Memory B cell (primary cell): ENCODE measurements around the gene GFI1.

Source experiments
- ATAC-seq: fragments of 150-1000 bp; cut with Tn5 transposase; 2 replicates; pipeline ENCODE4 v1.10.0; 2021; ENCODE audit warnings: low read depth, mild to moderate bottlenecking, moderate library complexity
- DNase-seq, 2 donors: peaks; one replicate each; pipeline ENCODE4 v3.0.0; 2022; ENCODE audit warnings: low spot score in 2 of 2
- H3K27ac Mint-ChIP-seq: one replicate; pipeline ENCODE4 v1.8.0; 2022; ENCODE audit warnings: mild to moderate bottlenecking, moderate library complexity, mixed read lengths
- H3K27me3 Mint-ChIP-seq: one replicate; pipeline ENCODE4 v1.8.0; 2022; ENCODE audit warnings: mixed read lengths
- H3K36me3 Mint-ChIP-seq: one replicate; pipeline ENCODE4 v1.8.0; 2022; ENCODE audit warnings: mild to moderate bottlenecking, mixed read lengths
- H3K4me1 Mint-ChIP-seq: one replicate; pipeline ENCODE4 v1.8.0; 2022; ENCODE audit warnings: mixed read lengths
- H3K4me3 Mint-ChIP-seq: one replicate; pipeline ENCODE4 v1.8.0; 2022; ENCODE audit warnings: mild to moderate bottlenecking, moderate library complexity, mixed read lengths
- H3K9me3 Mint-ChIP-seq: one replicate; pipeline ENCODE4 v1.8.0; 2022; ENCODE audit warnings: mixed read lengths

Gene GFI1

DNA sequence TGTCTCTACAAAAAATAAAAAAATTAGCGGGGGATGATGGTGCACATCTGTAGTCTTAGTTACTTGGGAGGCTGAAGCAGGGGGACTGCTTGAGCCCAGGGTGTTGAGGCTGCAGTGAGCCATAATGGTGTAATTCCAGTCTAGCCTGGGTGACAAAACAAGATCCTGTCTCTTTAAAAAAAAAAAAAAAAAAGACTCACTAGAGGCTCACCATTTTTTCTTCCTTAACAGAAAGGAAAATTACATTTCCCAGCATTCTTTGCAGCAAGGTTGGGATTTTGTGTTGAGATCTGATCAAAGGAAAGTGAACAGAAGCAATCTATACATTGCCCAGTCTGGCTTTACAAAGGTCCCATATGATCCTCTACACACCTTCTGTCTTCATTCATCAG lies 21.5 kb downstream of the GFI1 start:
- DNase-seq (no peak), ATAC-seq (no peak)
- Mint-ChIP-seq H3K36me3 (no peaks in the 10 kb centered on the region), H3K27ac (no peak overlapping the region), H3K4me3 (no peak overlapping the region), H3K4me1 (peaks cover 5% of the 10 kb centered on the region), H3K27me3 (peaks cover 2% of the 10 kb centered on the region), H3K9me3 (no peaks in the 10 kb centered on the region)

DNA sequence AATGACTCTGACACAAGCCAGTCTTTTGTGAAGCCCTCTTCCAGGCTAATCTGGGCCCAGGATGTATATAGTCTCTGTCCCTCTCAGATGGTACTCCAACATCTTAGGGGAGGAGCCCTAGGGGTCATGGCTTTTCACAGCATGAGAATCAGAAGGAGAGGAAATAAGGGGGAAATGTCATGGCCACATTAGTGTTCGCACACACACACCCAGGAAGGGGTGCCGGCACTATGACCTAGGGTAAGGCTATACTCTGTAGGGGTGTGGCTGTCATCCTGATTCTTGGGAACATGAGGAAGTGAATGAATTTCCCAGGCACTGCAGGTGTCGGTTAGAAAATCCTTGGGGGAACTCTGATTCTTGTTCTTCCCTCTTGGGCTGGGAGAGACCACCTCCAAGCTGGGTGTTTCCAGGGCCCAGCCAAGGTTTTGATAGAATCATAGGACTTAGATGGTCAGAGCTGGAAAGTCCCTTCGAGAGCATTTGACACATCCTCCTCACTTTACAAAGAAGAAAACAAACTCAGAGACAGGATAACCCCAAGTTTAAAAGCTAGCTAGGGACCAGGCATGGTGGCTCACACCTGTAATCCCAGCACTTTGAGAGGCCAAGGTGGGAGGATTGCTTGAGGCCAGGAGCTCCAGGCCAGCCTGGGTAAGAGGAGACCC lies 22.0 kb downstream of the GFI1 start:
- no peak for ATAC-seq
- no peaks in the 10 kb centered on the region for H3K36me3 Mint-ChIP-seq

DNA sequence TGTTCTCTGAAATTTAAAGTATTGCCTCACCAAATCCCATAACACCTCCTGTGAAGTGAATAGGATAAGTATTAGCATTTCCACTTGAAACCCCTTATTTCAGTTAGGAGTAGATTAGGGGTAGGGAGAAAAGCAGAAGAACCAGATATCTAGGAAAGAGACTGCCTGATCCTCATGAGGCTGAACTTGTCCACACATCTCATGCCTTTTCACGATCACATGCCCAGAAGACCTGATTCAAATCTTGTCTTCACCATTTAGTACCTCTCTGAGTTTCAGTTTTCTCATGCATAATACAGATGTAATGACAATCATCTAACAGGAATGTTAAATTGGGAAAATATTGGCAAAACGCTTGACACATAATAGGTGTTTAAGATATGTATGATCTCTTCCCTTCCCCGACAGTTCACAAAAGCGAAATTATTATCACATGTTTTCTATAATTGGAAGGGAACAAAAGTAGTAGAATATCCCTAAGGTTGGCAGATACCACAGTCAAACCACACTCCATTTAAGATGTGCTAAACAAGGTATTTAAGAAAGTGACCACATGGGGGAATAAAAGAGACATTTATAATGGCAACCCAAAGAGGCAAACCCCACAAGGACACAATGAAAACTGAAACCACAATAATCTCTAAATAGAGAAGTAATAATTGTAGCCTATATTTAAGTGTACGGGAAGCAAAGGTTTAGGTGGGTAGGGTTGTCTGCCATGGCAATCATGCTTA lies 25.2 kb downstream of the GFI1 start:
- Mint-ChIP-seq H3K4me3 (peak overlapping the region; percentile 16), H3K27me3 (peaks cover 2% of the 10 kb centered on the region), H3K4me1 (peaks cover 7% of the 10 kb centered on the region), H3K9me3 (no peaks in the 10 kb centered on the region), H3K36me3 (no peaks in the 10 kb centered on the region), H3K27ac (no peak overlapping the region)
- ATAC-seq = peak; percentile 69
- DNase-seq = no peak

More for the DNA sequence above, 22.0 kb downstream of the GFI1 start:
- no peak overlapping the region for H3K4me3 Mint-ChIP-seq
- DNase-seq = no peak
- no peak overlapping the region for H3K27ac Mint-ChIP-seq
- peaks cover 2% of the 10 kb centered on the region for H3K27me3 Mint-ChIP-seq
- H3K4me1 Mint-ChIP-seq = peaks cover 7% of the 10 kb centered on the region
- H3K9me3 Mint-ChIP-seq = no peaks in the 10 kb centered on the region

DNA sequence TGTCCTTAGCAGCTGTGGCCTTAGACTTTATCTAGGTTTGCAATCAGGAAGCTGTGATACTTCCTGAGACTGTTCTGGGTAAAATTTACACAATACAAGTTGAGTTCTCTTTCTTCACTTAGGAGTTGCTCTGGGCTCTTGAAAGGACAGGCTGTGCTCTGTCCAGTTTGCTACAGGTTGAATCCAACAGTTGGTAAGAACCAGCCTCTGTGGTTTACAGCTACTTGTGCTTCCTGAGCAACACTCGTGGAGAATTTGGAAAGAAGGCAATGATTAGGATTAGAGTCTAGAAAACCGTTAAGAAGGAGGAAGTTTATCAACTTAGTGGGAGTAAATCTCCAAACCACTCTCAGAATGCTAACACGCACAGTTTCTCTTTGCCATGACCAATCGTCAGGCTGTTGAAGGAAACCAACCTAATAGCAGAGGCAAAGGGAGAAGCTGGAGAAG lies 26.8 kb downstream of the GFI1 start:
- no peak overlapping the region for H3K4me3 Mint-ChIP-seq
- H3K9me3 Mint-ChIP-seq = no peaks in the 10 kb centered on the region
- H3K27ac Mint-ChIP-seq = no peak overlapping the region
- H3K36me3 Mint-ChIP-seq = no peaks in the 10 kb centered on the region
- peaks cover 2% of the 10 kb centered on the region for H3K27me3 Mint-ChIP-seq
- ATAC-seq (no peak), DNase-seq (no peak)
- H3K4me1 Mint-ChIP-seq = peaks cover 7% of the 10 kb centered on the region

DNA sequence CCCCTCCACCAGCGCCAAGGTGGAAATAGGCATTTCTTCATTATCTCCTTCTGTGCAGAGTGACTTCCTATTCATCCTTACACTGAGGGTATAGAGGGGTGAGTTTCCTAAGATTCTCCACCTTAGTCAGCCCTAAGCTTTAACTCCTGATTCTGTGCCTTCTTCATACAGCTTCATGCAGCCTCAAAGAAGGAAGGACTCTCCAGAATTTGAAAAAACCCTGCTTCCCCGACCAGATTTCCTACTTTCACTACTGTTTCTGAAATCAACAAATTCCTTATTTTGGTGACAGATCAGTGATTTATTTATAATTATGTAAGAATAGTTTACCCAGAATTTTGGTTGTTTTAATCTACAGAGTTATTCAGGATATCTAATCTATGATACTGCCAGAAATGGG lies 28.6 kb downstream of the GFI1 start:
- Mint-ChIP-seq H3K36me3 (no peaks in the 10 kb centered on the region), H3K27me3 (peaks cover 2% of the 10 kb centered on the region)
- ATAC-seq = no peak

DNA sequence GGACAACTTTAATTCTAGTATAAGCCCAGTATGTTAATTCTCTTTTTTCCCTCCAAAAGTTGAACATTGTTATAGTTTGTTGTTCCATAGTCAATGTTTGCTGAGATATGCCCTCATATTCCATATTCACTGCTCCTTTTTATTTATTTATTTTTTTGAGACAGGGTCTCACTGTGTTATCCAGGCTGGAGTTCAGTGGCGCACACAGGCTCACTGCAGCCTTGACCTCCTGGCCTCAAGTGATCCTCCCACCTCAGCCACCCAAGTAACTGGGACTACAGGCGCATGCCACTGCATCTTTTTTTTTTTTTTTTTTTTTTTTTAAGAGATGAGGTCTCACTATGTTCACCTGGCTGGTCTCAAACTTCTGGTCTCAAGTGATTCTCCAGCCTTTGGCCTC lies 38.7 kb downstream of the GFI1 start:
- ATAC-seq (no peak), DNase-seq (no peak)
- no peaks in the 10 kb centered on the region for H3K4me1 Mint-ChIP-seq
- H3K27ac Mint-ChIP-seq = no peak overlapping the region
- H3K36me3 Mint-ChIP-seq = no peaks in the 10 kb centered on the region
- H3K4me3 Mint-ChIP-seq = no peak overlapping the region
- H3K27me3 Mint-ChIP-seq = no peaks in the 10 kb centered on the region
- no peaks in the 10 kb centered on the region for H3K9me3 Mint-ChIP-seq

More for the DNA sequence above, 28.6 kb downstream of the GFI1 start:
- Mint-ChIP-seq H3K4me1 (peaks cover 7% of the 10 kb centered on the region), H3K27ac (no peak overlapping the region), H3K9me3 (no peaks in the 10 kb centered on the region), H3K4me3 (no peak overlapping the region)
- no peak for DNase-seq

DNA sequence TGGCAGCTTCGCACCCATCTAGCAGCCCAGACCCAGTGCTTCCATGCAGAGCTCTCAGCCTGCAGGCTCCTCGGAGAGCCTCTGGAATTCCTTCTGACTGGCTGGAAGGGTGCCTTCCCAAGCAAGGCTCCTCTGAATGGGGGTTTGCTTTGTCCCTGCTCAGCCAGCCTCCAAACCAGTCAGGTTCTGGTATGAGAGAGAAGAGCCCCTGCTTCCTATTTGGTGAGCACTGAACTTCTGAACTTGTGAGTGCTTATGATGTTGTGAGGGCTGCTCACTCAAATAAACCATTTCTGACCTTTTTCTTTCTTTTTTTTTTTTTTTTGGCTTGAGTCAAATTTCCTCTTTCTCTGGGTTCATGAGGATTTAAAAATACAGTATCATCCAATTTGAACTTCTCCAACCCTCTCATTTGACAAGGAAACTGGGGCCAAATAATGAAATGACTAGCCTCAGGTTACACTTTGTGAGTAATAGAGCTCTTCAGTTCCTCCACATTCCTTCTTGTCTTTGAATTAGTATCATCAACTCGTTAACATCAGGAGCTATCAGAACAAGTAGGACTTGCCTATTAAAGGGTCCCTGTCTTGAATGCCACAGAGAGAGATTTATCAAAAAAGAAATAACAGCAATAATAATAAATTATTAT lies 39.6 kb downstream of the GFI1 start:
- no peaks in the 10 kb centered on the region for H3K27me3 Mint-ChIP-seq
- no peak overlapping the region for H3K4me3 Mint-ChIP-seq
- no peak overlapping the region for H3K27ac Mint-ChIP-seq
- DNase-seq = no peak
- no peaks in the 10 kb centered on the region for H3K9me3 Mint-ChIP-seq
- ATAC-seq = no peak
- no peaks in the 10 kb centered on the region for H3K36me3 Mint-ChIP-seq
- no peaks in the 10 kb centered on the region for H3K4me1 Mint-ChIP-seq

DNA sequence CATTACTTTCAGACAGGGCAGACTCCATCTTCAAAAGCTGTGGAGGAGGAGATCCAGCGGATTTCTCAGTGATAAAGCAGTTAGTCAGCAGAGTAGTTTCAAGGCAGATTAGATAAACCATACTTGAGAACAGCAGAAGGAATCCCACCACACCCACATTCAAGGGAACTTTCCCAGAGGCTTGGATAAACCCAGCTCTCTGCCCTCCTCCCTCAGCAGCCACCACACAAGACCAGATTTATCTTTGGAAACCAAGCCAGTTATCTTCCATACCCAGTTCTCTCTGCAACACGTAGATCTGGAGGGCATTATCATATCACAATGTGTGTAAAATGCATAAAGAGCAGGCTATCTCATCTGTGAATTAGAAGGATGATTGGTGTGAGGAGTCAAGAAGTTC lies 40.2 kb downstream of the GFI1 start:
- Mint-ChIP-seq H3K4me3 (no peak overlapping the region), H3K27me3 (no peaks in the 10 kb centered on the region), H3K27ac (no peak overlapping the region), H3K36me3 (no peaks in the 10 kb centered on the region), H3K4me1 (no peaks in the 10 kb centered on the region), H3K9me3 (no peaks in the 10 kb centered on the region)
- ATAC-seq = no peak
- DNase-seq = no peak

DNA sequence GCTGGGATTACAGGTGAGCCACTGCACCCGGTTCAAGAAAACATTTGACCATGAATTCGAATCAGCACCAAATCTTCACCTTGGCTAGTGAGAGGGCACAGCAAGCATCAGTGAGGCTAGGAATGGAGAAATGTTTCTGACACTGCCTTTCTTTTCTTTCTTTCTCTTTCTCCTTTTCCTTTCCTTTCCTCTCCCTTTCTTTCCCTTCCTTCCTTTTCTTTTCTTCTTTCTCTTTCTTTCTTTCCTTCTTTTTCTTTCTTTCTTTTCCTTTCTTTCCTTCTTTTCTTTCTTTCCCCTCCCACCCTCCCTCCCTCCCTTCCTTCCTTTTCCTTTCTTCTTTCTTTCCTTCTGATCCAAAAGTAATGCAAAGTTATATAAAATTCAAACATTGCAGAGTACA lies 40.9 kb downstream of the GFI1 start:
- Mint-ChIP-seq H3K27ac (no peak overlapping the region), H3K9me3 (no peaks in the 10 kb centered on the region), H3K4me1 (no peaks in the 10 kb centered on the region), H3K36me3 (no peaks in the 10 kb centered on the region), H3K4me3 (no peak overlapping the region), H3K27me3 (no peaks in the 10 kb centered on the region)
- ATAC-seq (no peak), DNase-seq (no peak)

DNA sequence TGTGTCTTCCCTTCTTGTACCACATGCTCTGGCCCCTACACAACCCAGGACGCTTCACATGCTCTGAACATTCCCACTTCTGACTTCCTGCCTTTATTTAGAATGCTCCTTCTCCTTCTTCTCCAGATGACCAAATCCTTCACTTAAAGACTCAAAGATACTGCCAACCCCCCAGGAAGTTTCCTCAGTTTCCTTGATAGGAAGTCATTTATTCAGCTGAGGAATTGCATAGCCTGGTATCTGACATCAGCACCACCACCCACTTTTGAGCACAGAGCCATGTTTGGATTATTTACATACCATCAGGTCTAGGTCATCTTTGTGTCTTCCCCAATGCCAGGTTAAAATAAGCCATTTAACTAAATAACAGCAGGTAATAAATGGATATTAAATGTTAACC lies 42.4 kb downstream of the GFI1 start:
- H3K27ac Mint-ChIP-seq = no peak overlapping the region
- ATAC-seq (no peak), DNase-seq (no peak)

DNA sequence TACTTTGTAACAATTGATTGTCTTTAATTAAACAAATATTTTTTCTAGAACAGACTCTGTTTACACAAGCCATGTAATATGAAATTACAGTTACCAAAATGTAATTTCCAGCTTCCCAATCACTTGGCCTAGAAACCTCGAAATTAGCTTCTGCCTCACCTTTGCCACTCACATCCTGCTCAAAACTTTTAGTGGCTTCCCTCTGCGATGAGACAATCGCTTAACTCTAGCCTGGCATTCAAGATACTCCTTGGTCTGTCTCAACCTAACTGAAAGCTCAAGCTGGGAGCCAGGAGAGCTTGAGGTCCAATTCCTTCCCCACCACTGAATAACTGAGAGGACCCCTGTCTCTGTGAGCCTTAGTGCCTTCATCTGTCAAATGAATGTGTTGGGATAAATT lies 42.8 kb downstream of the GFI1 start:
- DNase-seq = no peak
- no peak overlapping the region for H3K27ac Mint-ChIP-seq

More for the DNA sequence above, 42.4 kb downstream of the GFI1 start:
- H3K4me3 Mint-ChIP-seq = no peak overlapping the region
- H3K36me3 Mint-ChIP-seq = no peaks in the 10 kb centered on the region
- no peaks in the 10 kb centered on the region for H3K27me3 Mint-ChIP-seq
- no peaks in the 10 kb centered on the region for H3K4me1 Mint-ChIP-seq
- H3K9me3 Mint-ChIP-seq = no peaks in the 10 kb centered on the region

DNA sequence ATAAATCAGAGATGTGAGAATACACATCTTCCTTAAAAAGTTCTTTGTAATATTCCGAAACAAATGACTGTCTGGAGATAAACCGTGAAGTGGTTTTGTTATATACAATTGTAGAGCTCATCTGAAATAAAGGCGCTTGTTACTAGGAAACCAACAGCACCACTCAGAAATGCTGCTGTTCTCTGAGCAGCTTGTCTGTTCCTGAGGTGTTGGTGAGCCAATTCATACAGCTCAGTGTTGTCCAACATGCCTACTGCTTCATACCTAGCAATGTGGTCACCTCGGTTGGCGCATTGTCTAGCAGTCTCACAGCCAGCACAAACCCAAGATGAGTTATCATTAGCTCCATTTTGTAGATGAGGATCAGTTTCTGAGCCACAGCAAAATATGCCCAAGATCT lies 44.4 kb downstream of the GFI1 start:
- no peaks in the 10 kb centered on the region for H3K36me3 Mint-ChIP-seq
- DNase-seq (no peak), ATAC-seq (no peak)
- no peaks in the 10 kb centered on the region for H3K4me1 Mint-ChIP-seq
- no peak overlapping the region for H3K4me3 Mint-ChIP-seq
- H3K27me3 Mint-ChIP-seq = no peaks in the 10 kb centered on the region
- no peak overlapping the region for H3K27ac Mint-ChIP-seq
- no peaks in the 10 kb centered on the region for H3K9me3 Mint-ChIP-seq

More for the DNA sequence above, 42.8 kb downstream of the GFI1 start:
- no peaks in the 10 kb centered on the region for H3K9me3 Mint-ChIP-seq
- H3K36me3 Mint-ChIP-seq = no peaks in the 10 kb centered on the region
- no peak for ATAC-seq
- H3K4me1 Mint-ChIP-seq = no peaks in the 10 kb centered on the region
- H3K4me3 Mint-ChIP-seq = no peak overlapping the region
- H3K27me3 Mint-ChIP-seq = no peaks in the 10 kb centered on the region

DNA sequence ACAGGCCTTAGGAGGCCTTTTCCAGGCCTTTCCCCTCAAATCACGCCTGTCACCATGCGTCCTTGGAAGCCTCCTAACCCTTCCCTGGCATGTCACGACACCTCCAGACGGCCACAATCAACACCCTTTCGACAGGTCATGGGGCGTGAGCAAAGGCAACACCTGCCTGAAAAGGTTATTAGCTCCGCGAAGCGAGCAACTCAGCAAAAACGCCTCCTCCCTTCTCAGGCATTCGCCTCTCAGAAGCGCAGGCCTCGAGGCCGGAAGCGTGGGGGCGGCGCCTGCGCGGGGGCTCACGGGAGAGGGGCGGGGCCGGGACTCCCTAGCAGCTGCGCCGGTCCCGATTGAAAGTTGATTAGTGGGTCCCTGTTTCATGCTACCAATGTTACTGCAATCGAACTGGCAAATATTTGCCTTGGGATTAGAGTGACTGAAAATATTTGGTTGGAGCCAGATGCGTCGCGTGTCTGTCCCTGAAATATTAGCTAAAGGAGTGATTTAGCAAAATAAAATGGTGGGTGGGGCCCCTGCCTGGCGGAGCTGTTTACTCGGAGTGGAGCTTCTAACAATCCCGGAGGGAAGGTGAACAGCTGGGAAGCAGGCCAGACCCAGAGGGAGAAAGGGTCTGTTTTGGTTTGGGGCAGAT lies 44.9 kb downstream of the GFI1 start:
- Mint-ChIP-seq H3K4me3 (no peak overlapping the region), H3K36me3 (no peaks in the 10 kb centered on the region), H3K4me1 (no peaks in the 10 kb centered on the region), H3K27ac (no peak overlapping the region), H3K9me3 (peaks cover 1% of the 10 kb centered on the region), H3K27me3 (no peaks in the 10 kb centered on the region)
- ATAC-seq (no peak), DNase-seq (no peak)

DNA sequence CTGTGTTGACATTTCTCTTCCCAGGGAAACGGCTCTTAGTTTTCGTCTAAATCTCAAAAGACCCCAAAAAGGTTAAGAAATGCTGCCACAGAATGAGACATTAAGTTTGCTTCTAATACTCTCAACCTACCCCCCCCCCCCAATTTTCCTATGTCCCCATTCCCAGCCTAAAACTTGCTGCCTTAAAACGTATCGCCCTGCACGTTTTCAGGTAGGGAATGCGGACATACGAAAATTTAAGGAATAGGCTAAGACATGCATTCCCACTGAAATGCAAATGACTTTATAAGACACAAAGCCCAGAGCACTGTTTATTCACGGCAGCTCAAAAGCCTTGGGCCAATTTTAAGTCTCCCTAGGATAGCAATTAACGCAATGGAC lies 45.4 kb downstream of the GFI1 start:
- Mint-ChIP-seq H3K9me3 (peaks cover 1% of the 10 kb centered on the region), H3K27ac (no peak overlapping the region), H3K27me3 (no peaks in the 10 kb centered on the region), H3K36me3 (no peaks in the 10 kb centered on the region), H3K4me3 (no peak overlapping the region), H3K4me1 (no peaks in the 10 kb centered on the region)
- ATAC-seq (no peak), DNase-seq (no peak)
